ENCODE results near the gene BSCL2.

GRCh38 chr11:62678433-62678769 is 28.8 kb downstream of the BSCL2 start:
- TF ChIP-seq CTCF (conservative IDR thresholded peaks at IDR 0.05; ENCODE audit: low read length) (no peak), EZH2phosphoT487 (IDR thresholded peaks at IDR 0.05; ENCODE audit: borderline replicate concordance) (no peak)
